Colonic mucosa (tissue), 4 donors: Measurements from ENCODE around the gene POLRMT. TPM values are rescaled to one million over a fixed set of nuclear protein-coding genes. Genes with fewer than 3 reads are reported as not detected.

Experiments used
- DNase-seq: peaks from one replicate; pipeline ENCODE4 v3.0.0-alpha.2; 2020
- H3K27ac ChIP-seq: fragments of 200-600 bp; one replicate; pipeline ENCODE4 v1.8.0; 2021
- H3K27me3 ChIP-seq: fragments of 200-600 bp; one replicate; pipeline ENCODE4 v1.8.0; 2021
- H3K36me3 ChIP-seq: fragments of 200-600 bp; one replicate; pipeline ENCODE4 v1.8.0; 2021
- H3K4me1 ChIP-seq: fragments of 200-600 bp; one replicate; pipeline ENCODE4 v1.8.0; 2021; ENCODE audit warnings: mild to moderate bottlenecking
- H3K4me3 ChIP-seq: fragments of 200-600 bp; one replicate; pipeline ENCODE4 v1.8.0; 2021
- H3K9ac ChIP-seq, 2 donors: one replicate each; pipeline ENCODE4 v1.7.0; 2013; ENCODE audit warnings: control low read depth in 2 of 2, low read depth in 2 of 2, low read length in 2 of 2
- H3K9me3 ChIP-seq: fragments of 200-600 bp; one replicate; pipeline ENCODE4 v1.8.0; 2021
- CTCF ChIP-seq: fragments of 200-600 bp; IDR thresholded peaks from one replicate; pipeline ENCODE4 v1.8.0; 2022; ENCODE audit warnings: antibody characterized with exemption, mild to moderate bottlenecking
- intact Hi-C: fragments of 100-400 bp; cut with DNase I; formaldehyde crosslinking; loops from one replicate; pipeline ENCODE4 v1.14.1; 2022
- total RNA-seq, 2 donors: library from RNA; stranded (reverse); fragmentation: NEBNext Ultra II Directional in 1 of 2; extraction: Animal tissue kit (Norgen Biotek cat#: 25700) in 1 of 2; gene quantifications; one replicate each; pipeline ENCODE4 v1.2.1, GENCODE V29; 2021
- donor health status: healthy.
- donor health status: DM: no; HTN: no; CAD: no.
- donor health status: DM: no; HTN: no; CAD: no.

POLRMT gene
- total RNA-seq, 2 donors from 2014 or later: 50.2 to 77.3 TPM

GRCh38 chr19:661427-662196, 28.3 kb upstream of the POLRMT start:
- no peak for TF ChIP-seq CTCF
- Histone ChIP-seq H3K27me3 (no peaks in the 10 kb centered on the region), H3K36me3 (peaks cover 6% of the 10 kb centered on the region), H3K4me1 (peaks cover 34% of the 10 kb centered on the region), H3K9me3 (no peaks in the 10 kb centered on the region), H3K27ac (peak overlapping the region; percentile 89), H3K9ac (peak overlapping the region; percentile 89 to 97), H3K4me3 (peak overlapping the region; percentile 100)
- DNase-seq: peak; percentile 72
- intact Hi-C loops: loop anchor here (10.0 kb wide), 1 partner anchor 77 kb away; the partner anchor contains the start of gene HCN2

GRCh38 chr19:660793-661426, 27.6 kb upstream of the POLRMT start:
- H3K27ac ChIP-seq: peak overlapping the region; percentile 89
- TF ChIP-seq CTCF: no peak
- DNase-seq: peak; percentile 79
- H3K27me3 ChIP-seq: no peaks in the 10 kb centered on the region
- peaks cover 34% of the 10 kb centered on the region for H3K4me1 ChIP-seq
- no peaks in the 10 kb centered on the region for H3K9me3 ChIP-seq
- intact Hi-C loops: loop anchor here (10.0 kb wide), 1 partner anchor 76 kb away; the partner anchor contains the start of gene HCN2
- peak overlapping the region; percentile 89 to 97 for H3K9ac ChIP-seq
- H3K4me3 ChIP-seq: peak overlapping the region; percentile 100
- H3K36me3 ChIP-seq: peaks cover 6% of the 10 kb centered on the region

DNA sequence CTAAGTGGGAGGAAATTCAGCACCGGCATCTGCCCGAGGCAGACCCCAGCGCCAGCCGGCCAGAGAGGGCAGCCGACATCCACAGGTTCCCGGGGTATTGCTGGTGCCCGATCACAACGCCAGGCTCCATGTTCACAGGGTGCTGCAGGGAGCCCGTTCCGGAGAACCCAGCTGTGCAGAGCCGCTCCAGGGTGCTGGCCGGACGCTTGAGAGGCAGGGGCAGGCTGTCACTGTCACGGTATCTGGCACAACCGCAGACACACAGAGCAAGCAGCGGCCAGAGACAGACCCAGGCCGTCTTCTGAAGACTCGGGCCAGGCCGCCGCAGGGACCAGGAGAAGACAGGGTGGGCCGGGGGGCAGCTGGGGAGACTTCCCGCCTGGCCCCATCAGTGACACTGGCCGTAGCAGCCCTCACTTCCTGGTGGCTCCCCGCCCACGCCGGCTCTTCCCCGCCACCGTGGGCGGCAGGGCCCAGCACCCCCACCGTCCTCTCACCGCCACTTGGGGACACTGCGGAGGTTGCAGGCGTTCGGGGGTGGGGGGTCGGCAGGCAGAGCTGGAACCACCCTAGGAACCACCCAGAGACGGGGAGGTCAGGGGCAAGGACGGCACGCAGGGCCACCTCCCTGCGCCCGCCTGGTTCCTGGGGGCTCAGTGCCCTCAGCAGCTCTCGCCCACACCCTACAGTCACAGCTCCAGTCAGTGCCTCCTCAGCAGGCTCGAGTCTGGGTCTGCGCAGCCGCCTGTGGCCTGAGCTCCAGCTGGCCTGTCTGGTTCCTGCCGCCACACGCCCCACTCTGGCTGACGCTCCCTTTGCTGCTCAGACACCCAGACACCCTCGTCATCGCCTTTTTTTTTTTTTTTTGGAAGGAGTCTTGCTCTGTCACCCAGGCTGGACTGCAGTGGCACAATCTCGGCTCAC, 25.8 kb upstream of the POLRMT start:
- DNase-seq: no peak
- Histone ChIP-seq H3K9ac (peak overlapping the region in 1 of 2 donors; percentile 35), H3K4me1 (peaks cover 28% of the 10 kb centered on the region), H3K27me3 (no peaks in the 10 kb centered on the region), H3K27ac (no peak overlapping the region), H3K36me3 (peaks cover 6% of the 10 kb centered on the region), H3K4me3 (peak overlapping the region; percentile 100), H3K9me3 (no peaks in the 10 kb centered on the region)
- TF ChIP-seq CTCF: no peak
- intact Hi-C loops: no loop called here

DNA sequence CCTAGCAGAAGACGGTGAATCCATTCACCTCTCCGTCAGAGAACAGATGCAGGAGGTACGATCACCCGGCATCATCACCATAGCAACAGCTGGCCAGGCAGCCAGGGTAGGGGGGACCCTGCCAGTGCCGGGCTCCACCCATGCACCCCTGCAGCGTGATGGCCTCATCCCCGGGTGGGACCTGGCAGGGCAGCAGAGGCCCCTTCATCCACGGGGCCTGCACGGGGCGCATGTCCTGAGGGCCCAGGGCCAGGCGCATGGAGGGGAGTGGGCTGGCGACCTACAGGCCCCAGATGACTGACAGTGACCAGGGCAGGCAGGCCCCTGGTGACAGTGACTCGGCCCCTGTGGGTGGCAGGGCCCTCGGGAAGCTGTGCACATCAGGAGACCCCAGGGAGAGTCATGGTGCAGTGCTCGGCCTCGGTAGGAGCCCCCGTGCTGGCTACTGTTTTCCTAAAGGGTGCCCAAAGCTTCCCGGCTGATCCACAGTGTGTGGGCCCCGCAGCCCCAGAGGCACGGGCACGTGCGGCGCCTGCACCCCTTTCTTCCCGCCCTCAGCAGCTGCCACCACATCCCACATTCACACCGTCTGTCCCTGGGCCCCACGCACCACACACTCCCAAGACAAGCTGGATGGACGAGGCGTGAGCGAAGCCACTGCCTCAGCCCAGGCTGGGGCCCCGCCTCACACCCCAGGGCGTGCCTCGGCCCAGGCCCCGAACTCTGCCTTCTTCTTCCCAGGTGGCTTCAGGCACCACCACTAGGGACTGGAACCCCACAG, 24.9 kb upstream of the POLRMT start:
- TF ChIP-seq CTCF: no peak
- H3K27me3 ChIP-seq: no peaks in the 10 kb centered on the region
- peaks cover 9% of the 10 kb centered on the region for H3K36me3 ChIP-seq
- no peaks in the 10 kb centered on the region for H3K9me3 ChIP-seq
- H3K27ac ChIP-seq: no peak overlapping the region
- DNase-seq: no peak
- no peak overlapping the region for H3K4me3 ChIP-seq
- peak overlapping the region in 1 of 2 donors; percentile 35 for H3K9ac ChIP-seq
- H3K4me1 ChIP-seq: peaks cover 28% of the 10 kb centered on the region
- intact Hi-C loops: no loop called here
